ENCODE data around the gene KCNK1.

GRCh38 chr1:233704170-233704897, 90.4 kb downstream of the KCNK1 start:
- no peak for TF ChIP-seq MAX (IDR thresholded peaks at IDR 0.05; ENCODE audit: low read depth)
- TF ChIP-seq RCOR1 (IDR thresholded peaks at IDR 0.05; ENCODE audit: low read length) = no peak
- no peak for TF ChIP-seq EP300 (IDR thresholded peaks at IDR 0.05; ENCODE audit: borderline replicate concordance in 1 of 2, low read depth in 1 of 2, low read length in 1 of 2)
- TF ChIP-seq GABPA (IDR thresholded peaks at IDR 0.05; ENCODE audit: low read depth) = no peak
- no peak for TF ChIP-seq MEF2A (IDR thresholded peaks at IDR 0.05; ENCODE audit: borderline replicate concordance, low read depth)
- no peak for TF ChIP-seq RAD21 (IDR thresholded peaks at IDR 0.05; ENCODE audit: low read length)
- TF ChIP-seq NRF1 (IDR thresholded peaks at IDR 0.05; ENCODE audit: low read depth, low read length) = no peak
- no peak for TF ChIP-seq CTCF (IDR thresholded peaks at IDR 0.05)
- no peak for TF ChIP-seq YY1 (IDR thresholded peaks at IDR 0.05; ENCODE audit: low read depth)
